Measurements from ENCODE around the gene PEX5L.
"Not testable (repeated sequence)": the region's sequence is repeated elsewhere in the genome, so short reads cannot be mapped to it uniquely, and the experiment has no call there.

PEX5L gene

GRCh38 chr3:180036671-180037455 is at the start of gene PEX5L:
Gene PEX5L (minus strand): TSS chr3:180036937. CDS start chr3:180036599, 338 bp downstream.
- peak; percentile 27 for DNase-seq

GRCh38 chr3:180085122-180085710 is 48.5 kb upstream of the PEX5L start:
- DNase-seq, result no peak

GRCh38 chr3:180082699-180083098 is 46.0 kb upstream of the PEX5L start:
- no peak for DNase-seq

- DNase-seq, result no peak
Observed at GRCh38 chr3:180078592-180078991, 41.9 kb upstream of the PEX5L start.

GRCh38 chr3:180073561-180073960 is 36.8 kb upstream of the PEX5L start:
- no peak for DNase-seq

GRCh38 chr3:180072786-180073185 is 36.0 kb upstream of the PEX5L start:
- no peak for DNase-seq

- DNase-seq, result no peak
Observed at GRCh38 chr3:180070925-180071324, 34.2 kb upstream of the PEX5L start.

- DNase-seq, result no peak
Observed at GRCh38 chr3:180068023-180068422, 31.3 kb upstream of the PEX5L start.

GRCh38 chr3:180066598-180066997 is 29.9 kb upstream of the PEX5L start:
- DNase-seq, result no peak

GRCh38 chr3:180063783-180064182 is 27.0 kb upstream of the PEX5L start:
- no peak for DNase-seq

GRCh38 chr3:180062771-180063170 is 26.0 kb upstream of the PEX5L start:
- DNase-seq, result no peak

GRCh38 chr3:180059356-180059755 is 22.6 kb upstream of the PEX5L start:
- no peak for DNase-seq

GRCh38 chr3:180058238-180058637 is 21.5 kb upstream of the PEX5L start:
- no peak for DNase-seq

GRCh38 chr3:180055656-180056055 is 18.9 kb upstream of the PEX5L start:
- DNase-seq, result not testable (repeated sequence)

GRCh38 chr3:180049391-180049790 is 12.7 kb upstream of the PEX5L start:
- no peak for DNase-seq

GRCh38 chr3:180048840-180049239 is 12.1 kb upstream of the PEX5L start:
- no peak for DNase-seq

- DNase-seq, result no peak
Observed at GRCh38 chr3:180048103-180048502, 11.4 kb upstream of the PEX5L start.

- no peak for DNase-seq
Observed at GRCh38 chr3:180040966-180041365, 4.2 kb upstream of the PEX5L start.

GRCh38 chr3:180036092-180036670 is 556 bp downstream of the PEX5L start:
- no peak for DNase-seq

- DNase-seq, result no peak
Observed at GRCh38 chr3:180026997-180027396, 9.7 kb downstream of the PEX5L start.

GRCh38 chr3:180018543-180018942 is 18.2 kb downstream of the PEX5L start:
- DNase-seq, result no peak

- DNase-seq, result no peak
Observed at GRCh38 chr3:180017846-180018245, 18.9 kb downstream of the PEX5L start.

GRCh38 chr3:180011927-180012326 is 24.8 kb downstream of the PEX5L start:
- DNase-seq, result no peak

GRCh38 chr3:180008318-180008717 is 28.4 kb downstream of the PEX5L start:
- not testable (repeated sequence) for DNase-seq

All from kidney glomerular epithelial cell (primary cell).